GM10248 (cell line): Measurements from ENCODE around the gene VPS8.
"Not testable (repeated sequence)": the region's sequence is repeated elsewhere in the genome, so short reads cannot be mapped to it uniquely, and the experiment has no call there.

Experiments
- CTCF ChIA-PET: fragments of 300-600 bp; sonication (Branson Sonifier 250); formaldehyde crosslinking; extraction: SDS; loops from one replicate; lab custom pipeline; 2021; ENCODE audit warnings: antibody characterized with exemption; lab: Yijun Ruan, JAX
- POLR2A ChIA-PET: fragments of 350-650 bp; sonication (Branson Sonifier 250); formaldehyde crosslinking; extraction: SDS; loops from one replicate; lab custom pipeline; 2020; ENCODE audit warnings: antibody characterized with exemption; lab: Yijun Ruan, JAX
- DNase-seq: peaks from one replicate; pipeline ENCODE4 v3.0.0; 2012; ENCODE audit errors: extremely low spot score
- TF ChIP-seq, protein P1 (sequence below): IDR thresholded peaks from 2 replicates; pipeline ENCODE4 v1.5.1; 2012; ENCODE audit warnings: mild to moderate bottlenecking, low read depth; ENCODE audit errors: extremely low read depth, missing control alignments, control extremely low read depth

The VPS8 gene

DNA sequence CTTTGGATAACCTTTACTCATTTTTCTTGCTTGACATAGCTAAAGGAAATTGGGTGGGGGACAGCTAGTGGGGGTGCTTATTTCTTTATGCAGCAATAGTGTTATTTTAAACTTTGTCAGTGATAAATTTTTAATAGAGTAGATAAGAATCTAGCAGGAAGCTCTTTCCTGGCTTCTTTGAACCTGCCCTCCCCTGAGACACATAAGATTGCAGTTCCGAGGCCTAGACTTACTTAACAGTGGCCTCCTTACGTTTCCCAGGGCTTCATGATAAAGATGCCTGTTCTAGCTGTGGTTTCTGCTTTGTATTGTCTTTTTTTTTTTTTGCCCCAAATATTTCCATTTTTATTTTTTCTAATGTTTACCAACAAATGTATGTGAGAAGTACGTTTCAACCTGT is 170.1 kb downstream of the VPS8 start:
- CTCF ChIA-PET = interaction anchor here (1.1 to 1.6 kb wide), 3 partner anchors 8 to 44 kb away, joined by 3 to 5 read pairs (median 3); no protein-coding TSS in a partner anchor
- TF ChIP-seq, protein P1, sequence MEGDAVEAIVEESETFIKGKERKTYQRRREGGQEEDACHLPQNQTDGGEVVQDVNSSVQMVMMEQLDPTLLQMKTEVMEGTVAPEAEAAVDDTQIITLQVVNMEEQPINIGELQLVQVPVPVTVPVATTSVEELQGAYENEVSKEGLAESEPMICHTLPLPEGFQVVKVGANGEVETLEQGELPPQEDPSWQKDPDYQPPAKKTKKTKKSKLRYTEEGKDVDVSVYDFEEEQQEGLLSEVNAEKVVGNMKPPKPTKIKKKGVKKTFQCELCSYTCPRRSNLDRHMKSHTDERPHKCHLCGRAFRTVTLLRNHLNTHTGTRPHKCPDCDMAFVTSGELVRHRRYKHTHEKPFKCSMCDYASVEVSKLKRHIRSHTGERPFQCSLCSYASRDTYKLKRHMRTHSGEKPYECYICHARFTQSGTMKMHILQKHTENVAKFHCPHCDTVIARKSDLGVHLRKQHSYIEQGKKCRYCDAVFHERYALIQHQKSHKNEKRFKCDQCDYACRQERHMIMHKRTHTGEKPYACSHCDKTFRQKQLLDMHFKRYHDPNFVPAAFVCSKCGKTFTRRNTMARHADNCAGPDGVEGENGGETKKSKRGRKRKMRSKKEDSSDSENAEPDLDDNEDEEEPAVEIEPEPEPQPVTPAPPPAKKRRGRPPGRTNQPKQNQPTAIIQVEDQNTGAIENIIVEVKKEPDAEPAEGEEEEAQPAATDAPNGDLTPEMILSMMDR = no peak
- DNase-seq = no peak
- POLR2A ChIA-PET = no interaction called here

DNA sequence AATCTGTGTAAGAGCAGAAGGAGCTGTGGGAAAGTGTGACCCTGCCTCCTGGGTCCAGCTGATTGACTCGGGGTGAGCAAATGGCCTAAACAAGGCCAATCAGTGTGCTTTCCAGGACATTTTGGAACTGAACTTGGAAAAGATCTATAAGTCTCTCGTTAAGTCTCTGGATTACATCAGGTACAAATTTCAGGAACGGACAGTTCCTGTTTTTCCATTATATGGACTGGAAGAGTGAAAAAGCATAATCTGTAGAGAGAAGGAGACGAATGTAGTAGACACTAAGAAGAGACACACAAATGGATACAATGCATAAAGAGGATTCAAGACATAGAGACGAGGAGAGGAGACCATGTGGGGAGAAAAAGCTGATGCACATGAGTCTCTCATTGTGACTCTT is 173.6 kb downstream of the VPS8 start:
- DNase-seq = no peak
- CTCF ChIA-PET = interaction anchor here (1.0 kb wide), 1 partner anchor 10 kb away, joined by 4 read pairs; no protein-coding TSS in a partner anchor
- TF ChIP-seq, protein P1 = no peak
- POLR2A ChIA-PET = no interaction called here

DNA sequence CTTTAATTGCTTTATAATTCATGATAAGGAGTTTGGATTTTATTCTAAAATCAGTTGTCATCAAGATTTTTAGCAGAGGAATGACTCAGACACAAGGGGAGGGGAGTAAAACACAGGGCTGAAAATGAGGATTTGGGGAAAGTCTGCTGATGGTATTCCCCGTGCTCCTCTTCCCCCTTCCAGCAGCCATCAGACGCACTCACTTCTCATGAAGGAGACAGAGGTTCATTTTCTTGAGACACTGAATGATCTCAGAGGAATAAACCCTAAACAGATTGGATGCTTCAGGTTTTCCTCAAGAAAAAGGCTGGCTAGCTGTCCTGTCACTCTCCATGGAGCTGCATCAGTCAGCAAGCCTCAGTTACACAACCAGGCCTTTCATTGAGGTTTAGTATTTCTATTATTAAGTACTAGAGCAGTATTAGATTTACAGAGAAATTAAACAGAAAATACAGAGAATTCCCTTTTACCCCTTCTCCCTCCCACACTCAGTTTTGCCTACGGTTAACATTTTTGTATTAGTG is 174.5 kb downstream of the VPS8 start:
- CTCF ChIA-PET = interaction anchor here (1.0 kb wide), 1 partner anchor 9 kb away, joined by 4 read pairs; no protein-coding TSS in a partner anchor
- DNase-seq = no peak
- TF ChIP-seq, protein P1 = no peak
- POLR2A ChIA-PET = no interaction called here

DNA sequence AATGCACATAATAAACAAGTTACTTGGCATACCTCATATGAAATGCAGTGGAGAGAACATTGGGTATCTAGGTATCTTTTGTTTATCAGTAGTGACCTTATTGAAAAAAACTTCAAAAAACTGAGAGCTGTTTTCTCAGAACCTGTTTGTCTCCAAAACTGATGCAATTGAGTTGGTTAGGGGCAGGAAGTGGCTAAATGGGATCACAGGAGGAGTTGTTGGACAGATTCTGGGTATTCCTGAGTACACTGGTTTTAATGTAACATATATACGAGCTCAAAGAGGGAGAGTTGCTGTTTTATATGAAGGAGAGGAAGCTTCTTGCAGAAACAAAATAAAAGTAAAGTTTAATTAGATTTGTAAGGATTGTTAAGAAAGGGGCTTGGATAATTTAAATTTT is 181.4 kb downstream of the VPS8 start:
- ChIA-PET POLR2A (no interaction called here), CTCF (interaction anchor here (0.8 kb wide), 1 partner anchor 10 kb away, joined by 3 read pairs; no protein-coding TSS in a partner anchor)
- TF ChIP-seq, protein P1 = no peak
- DNase-seq = no peak

DNA sequence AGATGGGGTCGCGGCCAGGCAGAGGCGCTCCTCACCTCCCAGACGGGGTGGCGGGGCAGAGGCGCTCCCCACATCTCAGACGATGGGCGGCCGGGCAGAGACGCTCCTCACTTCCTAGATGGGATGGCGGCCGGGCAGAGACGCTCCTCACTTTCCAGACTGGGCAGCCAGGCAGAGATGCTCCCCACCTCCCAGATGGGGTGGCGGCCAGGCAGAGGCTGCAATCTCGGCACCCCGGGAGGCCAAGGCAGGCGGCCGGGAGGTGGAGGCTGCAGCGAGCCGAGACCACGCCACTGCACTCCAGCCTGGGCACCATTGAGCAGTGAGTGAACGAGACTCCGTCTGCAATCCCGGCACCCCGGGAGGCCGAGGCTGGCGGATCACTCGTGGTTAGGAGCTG is 191.9 kb downstream of the VPS8 start:
- DNase-seq, CTCF ChIA-PET, POLR2A ChIA-PET: not testable (repeated sequence)

DNA sequence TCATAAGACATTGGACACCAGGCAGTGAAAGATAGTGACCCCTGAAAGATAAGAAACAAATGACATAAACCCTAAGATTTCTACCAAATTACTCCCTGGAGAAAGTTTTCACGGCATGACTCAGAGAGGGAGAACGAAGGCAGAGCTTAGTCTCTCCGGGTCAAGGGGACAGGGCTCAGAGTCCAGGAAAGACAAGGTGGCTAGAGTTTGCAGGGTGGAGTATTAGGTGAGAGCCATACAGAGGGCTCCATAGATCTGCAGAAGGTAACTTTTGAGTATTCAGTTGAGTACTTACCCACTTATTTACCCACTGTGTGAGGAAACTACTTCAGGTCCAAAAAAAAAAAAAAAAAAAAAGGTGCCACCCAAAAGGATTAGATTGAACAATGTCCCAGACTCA is 197.7 kb downstream of the VPS8 start:
- CTCF ChIA-PET = no interaction called here
- no peak for DNase-seq
- TF ChIP-seq, protein P1 = no peak
- POLR2A ChIA-PET = no interaction called here

- POLR2A ChIA-PET, DNase-seq, CTCF ChIA-PET: not testable (repeated sequence)
Measured at GRCh38 chr3:185017584-185017983, 205.6 kb downstream of the VPS8 start.

- CTCF ChIA-PET, POLR2A ChIA-PET, DNase-seq: not testable (repeated sequence)
Measured at GRCh38 chr3:185017996-185018395, 206.0 kb downstream of the VPS8 start.
